COR-L47 (cell line): Measurements from ENCODE around the gene HNRNPUL1.

Experiments used
- DNase-seq: peaks from one replicate; lab custom pipeline; 2025; lab: John Stamatoyannopoulos, UW

Gene HNRNPUL1

DNA sequence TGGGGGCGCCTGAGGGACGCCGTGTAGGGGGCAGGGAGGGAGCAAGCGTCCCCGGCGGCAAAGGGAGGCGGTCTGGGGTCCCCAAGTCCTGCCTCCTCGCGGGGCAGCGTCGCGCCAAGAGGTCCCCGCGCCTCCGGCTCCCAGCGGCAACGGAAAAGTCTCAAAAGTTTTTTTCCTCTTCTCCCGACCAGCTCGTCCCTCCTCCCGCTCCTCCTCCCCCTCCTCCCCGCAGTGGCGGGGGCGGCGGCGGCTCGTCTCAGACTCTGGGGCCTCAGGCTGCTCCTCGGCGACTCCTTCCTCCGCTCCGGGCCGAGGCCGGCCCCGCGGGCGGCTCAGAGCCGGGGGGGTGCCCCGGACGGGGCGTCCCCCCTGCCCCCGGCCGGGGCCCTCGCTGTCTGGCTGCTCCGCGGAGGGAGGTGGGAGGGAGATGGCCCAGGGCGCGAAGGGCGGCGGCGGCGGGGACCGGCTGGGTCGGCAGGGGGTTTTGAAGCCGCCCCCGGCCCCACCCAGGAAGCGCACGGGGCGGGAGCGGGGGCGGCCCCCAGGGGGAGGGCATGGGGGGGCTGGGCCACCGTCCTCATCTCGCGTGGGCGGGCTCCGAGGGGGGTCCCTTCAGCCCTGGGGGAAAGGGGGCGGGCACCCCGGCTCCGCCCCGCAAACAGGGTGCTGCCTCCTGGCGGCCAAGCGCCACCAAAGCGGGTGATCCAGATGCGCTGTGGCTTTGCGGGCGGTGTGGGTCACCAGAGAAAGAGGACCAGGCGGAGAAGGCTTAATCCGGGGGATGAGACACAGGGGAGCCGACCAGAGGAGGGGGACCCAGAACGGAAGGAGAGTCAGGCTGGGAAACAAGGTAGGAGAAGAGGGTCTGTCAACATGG is 89.5 kb downstream of the HNRNPUL1 start, which contains the start of gene TGFB1:
Gene TGFB1, minus strand, starts transcription at position 457 of the 877 bp plus-strand sequence. CDS start 878 bp downstream, outside the sequence.
- DNase-seq: no peak

DNA sequence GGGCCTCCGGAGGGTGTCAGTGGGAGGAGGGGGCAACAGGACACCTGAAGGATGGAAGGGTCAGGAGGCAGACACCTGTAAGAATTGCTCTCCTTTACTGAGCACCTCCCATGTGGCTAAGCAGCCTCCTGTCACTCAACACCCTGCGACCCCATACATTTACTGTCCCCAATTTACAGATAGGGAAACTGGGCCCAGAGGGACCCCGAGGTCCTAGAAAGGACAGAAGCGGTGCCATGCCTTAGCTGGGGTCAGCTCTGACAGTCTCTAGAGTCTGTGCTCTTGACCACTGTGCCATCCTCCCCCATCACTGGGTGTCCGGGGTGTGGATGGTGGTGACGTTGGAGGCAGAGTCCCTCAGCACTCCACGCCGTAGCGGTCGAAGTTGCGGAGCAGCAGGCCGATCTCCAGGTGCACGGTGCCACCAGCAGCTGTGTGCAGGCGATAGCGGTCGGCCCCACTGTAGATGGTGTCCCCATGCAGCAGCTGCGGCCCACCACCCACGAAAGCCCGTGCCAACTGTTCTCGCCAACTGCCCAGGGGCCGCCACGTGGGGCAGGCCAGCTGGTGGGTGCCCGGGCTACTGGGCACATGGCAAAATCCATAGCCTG is 90.3 kb downstream of the HNRNPUL1 start:
- DNase-seq: no peak

DNA sequence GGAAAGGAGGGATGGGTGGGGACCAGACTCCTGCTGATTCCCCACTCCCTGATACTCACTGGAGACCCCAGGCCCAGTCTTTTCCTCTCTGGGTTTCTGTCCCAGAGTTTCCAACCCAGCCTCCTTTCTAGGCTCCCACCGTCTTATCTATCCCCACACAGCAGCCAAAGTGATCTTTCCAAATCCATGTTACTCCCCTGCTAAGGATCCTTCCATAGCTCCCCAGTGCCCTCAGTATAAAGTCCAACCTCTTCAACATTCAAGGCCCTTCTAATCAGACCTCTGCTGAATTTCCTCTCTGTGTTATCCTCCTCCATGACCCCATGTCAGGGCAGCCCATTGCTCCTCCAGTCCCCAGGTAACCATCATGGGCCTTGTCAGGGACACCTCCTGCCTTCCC is 90.9 kb downstream of the HNRNPUL1 start:
- DNase-seq: no peak

DNA sequence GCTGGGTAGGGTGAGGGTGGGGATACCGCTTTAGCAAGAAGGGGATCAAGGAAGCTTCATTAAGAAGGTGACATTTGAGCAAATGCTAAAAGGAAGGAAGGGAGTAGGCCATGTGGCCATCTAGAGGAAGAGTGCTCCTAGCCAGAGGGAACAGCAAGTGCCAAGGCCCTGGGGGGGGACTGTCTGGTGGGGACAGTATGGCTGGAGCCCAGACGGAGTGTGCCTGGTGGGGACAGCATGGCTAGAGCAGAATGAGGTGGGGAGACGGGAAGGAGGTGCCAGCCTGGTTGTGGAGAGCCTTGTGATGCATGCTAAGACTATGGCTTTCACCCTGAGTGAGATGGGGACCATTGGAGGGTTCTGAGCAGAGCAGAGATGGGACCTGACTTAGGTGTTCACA is 91.6 kb downstream of the HNRNPUL1 start:
- DNase-seq: no peak

DNA sequence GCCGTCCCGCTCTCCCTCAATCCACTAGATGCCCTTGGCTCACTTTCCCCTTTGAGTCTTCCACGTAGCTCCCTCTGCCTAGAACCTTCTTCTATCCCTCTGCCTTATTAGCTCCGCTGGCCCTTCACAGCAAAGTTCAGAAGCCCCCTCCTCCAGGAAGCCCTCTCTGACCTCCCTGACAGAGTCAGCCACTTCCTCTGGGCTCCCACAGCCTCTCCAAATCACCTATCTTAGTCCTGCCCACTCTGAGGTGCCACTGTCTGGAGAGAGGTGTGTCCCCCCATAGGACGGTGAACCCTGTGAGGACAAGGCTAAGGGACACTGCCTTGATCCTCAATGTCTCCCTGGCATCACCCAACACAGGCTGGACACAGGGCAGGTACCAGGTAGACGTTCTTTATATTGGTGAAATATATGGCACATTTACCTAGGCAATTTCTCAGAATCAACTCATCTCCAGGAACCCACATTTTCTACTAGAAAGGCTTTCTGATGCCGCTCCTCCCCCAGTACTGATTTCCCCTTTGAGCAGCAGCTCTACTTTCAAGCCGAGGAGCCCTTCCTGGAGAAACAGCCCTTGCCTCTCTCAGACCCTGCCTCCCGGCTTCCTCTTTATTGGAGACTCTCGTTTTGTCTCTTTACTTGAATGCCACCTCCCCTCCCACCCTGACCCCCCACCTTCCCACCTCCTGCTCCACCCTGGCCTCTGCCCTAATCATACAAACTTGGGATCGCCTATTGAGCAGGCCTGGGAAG is 93.0 kb downstream of the HNRNPUL1 start:
- DNase-seq: no peak
